HUDEP-2 (cell line): ENCODE measurements around the gene TNN.

Experiments
- DNase-seq, 76 experiments: peaks; one replicate each; lab custom pipeline; 2025; ENCODE audit not compliant: unreplicated experiment in 76 of 76; lab: John Stamatoyannopoulos, UW

TNN gene

GRCh38 chr1:175197531-175197930, 129.9 kb downstream of the TNN start:
- no peak for DNase-seq
